Panc1 (cell line): Measurements from ENCODE around the gene GRK2.

Source experiments
- CTCF ChIP-seq: fragments of 450-650 bp; IDR thresholded peaks from 2 replicates; pipeline ENCODE4 v1.5.1; 2017; ENCODE audit warnings: mild to moderate bottlenecking
- POLR2AphosphoS5 ChIP-seq: IDR thresholded peaks from 2 replicates; pipeline ENCODE4 v1.6.1; 2012; ENCODE audit warnings: mild to moderate bottlenecking, low read depth, low read length, moderate library complexity
- REST ChIP-seq, 2 experiments: IDR thresholded peaks; 2 replicates each; pipeline ENCODE4 v1.6.1; 2011 to 2012; ENCODE audit warnings: low read depth in 2 of 2, control low read depth in 1 of 2, low read length in 1 of 2, mild to moderate bottlenecking in 1 of 2, moderate library complexity in 1 of 2; ENCODE audit not compliant: insufficient read depth in 1 of 2
- SIN3A ChIP-seq: IDR thresholded peaks from 2 replicates; pipeline ENCODE4 v1.6.1; 2012; ENCODE audit warnings: low read depth, mild to moderate bottlenecking, low read length, moderate library complexity, borderline replicate concordance; ENCODE audit not compliant: insufficient read depth
- TCF7L2 ChIP-seq: IDR thresholded peaks from 2 replicates; pipeline ENCODE4 v1.6.1; 2011; ENCODE audit warnings: mild to moderate bottlenecking, low read depth, low read length, inconsistent platforms

- TF ChIP-seq CTCF: no peak
- TF ChIP-seq POLR2AphosphoS5: no peak
- TF ChIP-seq REST (IDR thresholded peaks at IDR 0.05; ENCODE audit: insufficient read depth in 1 of 2, low read depth in 2 of 2, low read length in 1 of 2): no peak
- no peak for TF ChIP-seq TCF7L2
- peak; percentile 2; the same call in 1 of the 2 replicates for TF ChIP-seq SIN3A
Measured at GRCh38 chr11:67289651-67290479, 23.6 kb downstream of the GRK2 start.
